Activated T-helper 1 cell treated with anti-CD3 and anti-CD28 coated beads, Interleukin-12 subunit alpha, Interleukin-12 subunit beta, Interleukin-2, Interleukin-4 antibody, amounts not matched to agents 30 ng/mL and 10 ng/mL and 1 ng/mL, durations not matched to agents 14 hours and 24 hours and 36 hours (primary cell): ENCODE measurements around the gene VDAC1. TPM values are rescaled to one million over a fixed set of nuclear protein-coding genes. Genes with fewer than 3 reads are reported as not detected.
A peak's percentile ranks its signal among the peaks of the same experiment; 100 is the strongest.

ENCODE experiments used
- DNase-seq: peaks from one replicate; pipeline ENCODE4 v3.0.0; 2021; ENCODE audit warnings: low spot score
- H3K27ac Mint-ChIP-seq: one replicate; pipeline ENCODE4 v1.8.0; 2021; ENCODE audit warnings: mild to moderate bottlenecking, mixed read lengths
- H3K27me3 Mint-ChIP-seq: one replicate; pipeline ENCODE4 v1.8.0; 2022; ENCODE audit warnings: mild to moderate bottlenecking, moderate library complexity, mixed read lengths; ENCODE audit not compliant: insufficient read depth
- H3K36me3 Mint-ChIP-seq: one replicate; pipeline ENCODE4 v1.8.0; 2021; ENCODE audit warnings: low read depth, mixed read lengths
- H3K4me1 Mint-ChIP-seq: one replicate; pipeline ENCODE4 v1.8.0; 2021; ENCODE audit warnings: low read depth, mixed read lengths
- H3K4me3 Mint-ChIP-seq: one replicate; pipeline ENCODE4 v1.8.0; 2021; ENCODE audit warnings: mild to moderate bottlenecking, moderate library complexity, mixed read lengths
- H3K9me3 Mint-ChIP-seq: one replicate; pipeline ENCODE4 v1.8.0; 2021; ENCODE audit warnings: mixed read lengths
- intact Hi-C: fragments of 100-400 bp; cut with micrococcal nuclease; formaldehyde crosslinking; loops from one replicate; pipeline ENCODE4 v1.15.1; 2024
- total RNA-seq: library from RNA; stranded (reverse); gene quantifications from 2 replicates; pipeline ENCODE4 v1.2.3, GENCODE V29; 2022

The VDAC1 gene
- total RNA-seq, 1 donor from 2014 or later, result 440 TPM

- Mint-ChIP-seq H3K4me1 (peaks cover 42% of the 10 kb centered on the region), H3K27me3 (peaks cover 10% of the 10 kb centered on the region), H3K4me3 (no peak overlapping the region), H3K27ac (peak overlapping the region; percentile 26), H3K36me3 (no peaks in the 10 kb centered on the region), H3K9me3 (no peaks in the 10 kb centered on the region)
- intact Hi-C loops, result no loop called here
- no peak for DNase-seq
Measured at GRCh38 chr5:133927300-133928180, 77.2 kb downstream of the VDAC1 start.

- DNase-seq, result no peak
- Mint-ChIP-seq H3K9me3 (no peaks in the 10 kb centered on the region), H3K27me3 (peaks cover 10% of the 10 kb centered on the region), H3K36me3 (no peaks in the 10 kb centered on the region), H3K4me1 (peaks cover 37% of the 10 kb centered on the region), H3K4me3 (no peak overlapping the region), H3K27ac (peak overlapping the region; percentile 26)
- intact Hi-C loops, result no loop called here
Measured at GRCh38 chr5:133926489-133927299, 78.1 kb downstream of the VDAC1 start.

- no peak overlapping the region for H3K4me3 Mint-ChIP-seq
- peaks cover 10% of the 10 kb centered on the region for H3K27me3 Mint-ChIP-seq
- H3K9me3 Mint-ChIP-seq, result no peaks in the 10 kb centered on the region
- peaks cover 32% of the 10 kb centered on the region for H3K4me1 Mint-ChIP-seq
- no peaks in the 10 kb centered on the region for H3K36me3 Mint-ChIP-seq
- H3K27ac Mint-ChIP-seq, result no peak overlapping the region
- DNase-seq, result no peak
- intact Hi-C loops, result no loop called here
Measured at GRCh38 chr5:133925866-133926488, 78.8 kb downstream of the VDAC1 start.

- no peak for DNase-seq
- H3K4me1 Mint-ChIP-seq, result peaks cover 32% of the 10 kb centered on the region
- no peak overlapping the region for H3K4me3 Mint-ChIP-seq
- peak overlapping the region; percentile 25 for H3K27ac Mint-ChIP-seq
- no peaks in the 10 kb centered on the region for H3K36me3 Mint-ChIP-seq
- no peaks in the 10 kb centered on the region for H3K9me3 Mint-ChIP-seq
- intact Hi-C loops, result no loop called here
- H3K27me3 Mint-ChIP-seq, result peaks cover 12% of the 10 kb centered on the region
Measured at GRCh38 chr5:133925269-133925668, 79.5 kb downstream of the VDAC1 start.

- intact Hi-C loops, result no loop called here
- H3K4me1 Mint-ChIP-seq, result peaks cover 32% of the 10 kb centered on the region
- no peaks in the 10 kb centered on the region for H3K9me3 Mint-ChIP-seq
- no peaks in the 10 kb centered on the region for H3K36me3 Mint-ChIP-seq
- no peak overlapping the region for H3K27ac Mint-ChIP-seq
- H3K27me3 Mint-ChIP-seq, result peaks cover 10% of the 10 kb centered on the region
- no peak for DNase-seq
- H3K4me3 Mint-ChIP-seq, result no peak overlapping the region
Measured at GRCh38 chr5:133924221-133924920, 80.4 kb downstream of the VDAC1 start.

- no peak for DNase-seq
- no peak overlapping the region for H3K27ac Mint-ChIP-seq
- H3K27me3 Mint-ChIP-seq, result peaks cover 10% of the 10 kb centered on the region
- intact Hi-C loops, result no loop called here
- H3K4me3 Mint-ChIP-seq, result no peak overlapping the region
- H3K9me3 Mint-ChIP-seq, result no peaks in the 10 kb centered on the region
- peaks cover 21% of the 10 kb centered on the region for H3K4me1 Mint-ChIP-seq
- no peaks in the 10 kb centered on the region for H3K36me3 Mint-ChIP-seq
Measured at GRCh38 chr5:133921979-133922378, 82.8 kb downstream of the VDAC1 start.

Other genes starting within 250 kb of the VDAC1 start
- gene C5orf15, start 36.4 kb downstream of the VDAC1 start, total RNA-seq, result 50.0 and 50.8 TPM in 2 replicates
- 76.3 and 77.2 TPM in 2 replicates for gene TCF7, start 109.7 kb upstream of the VDAC1 start, total RNA-seq
- gene SKP1, start 172.0 kb upstream of the VDAC1 start, total RNA-seq, result 259 and 265 TPM in 2 replicates
- gene PPP2CA, start 221.1 kb upstream of the VDAC1 start, total RNA-seq, result 181 and 183 TPM in 2 replicates